ENCODE data around the gene PMVK. TPM values are rescaled to one million over a fixed set of nuclear protein-coding genes. Genes with fewer than 3 reads are reported as not detected.
A peak's percentile ranks its signal among the peaks of the same experiment; 100 is the strongest.
"Not testable (repeated sequence)": the region's sequence is repeated elsewhere in the genome, so short reads cannot be mapped to it uniquely, and the experiment has no call there.

PMVK gene
- total RNA-seq (2014; rRNA removed; shearing (Covaris generic)) = 10.4 and 19.0 TPM in 2 replicates
- 55.1 and 55.2 TPM in 2 replicates for polyA plus RNA-seq (2015; cell fraction: cytosol; rRNA removed)
- 9.6 and 16.8 TPM in 2 replicates for polyA plus RNA-seq (2015; cell fraction: nucleus; rRNA removed)

DNA sequence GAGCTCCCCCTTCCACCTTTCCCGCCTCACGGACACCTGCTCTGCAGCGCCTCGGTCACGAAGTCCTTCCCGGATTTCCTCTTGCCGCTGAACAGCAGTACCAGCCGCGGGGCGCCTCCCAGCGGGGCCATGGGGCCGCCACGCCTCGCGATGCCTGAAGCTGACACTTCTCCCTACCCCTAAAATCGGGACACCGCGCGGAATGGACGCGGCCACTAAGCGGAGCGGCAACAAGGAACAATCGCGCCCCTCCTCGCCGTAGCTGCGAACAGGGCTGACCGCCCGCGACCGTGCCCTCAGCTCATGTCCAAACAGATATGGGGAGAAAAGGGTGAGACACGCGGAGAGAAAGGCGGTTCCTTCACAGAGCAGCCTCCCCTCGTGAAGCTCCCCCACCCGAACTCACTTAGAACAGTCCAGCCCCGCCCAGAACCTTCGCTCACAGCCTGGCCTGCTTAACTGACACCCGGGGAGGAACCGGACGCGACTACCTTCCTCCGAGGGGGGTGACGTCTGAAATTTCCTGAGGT, at the start of gene PMVK:
TSS of gene PMVK (minus strand) at position 165 of the 530 bp plus-strand sequence. CDS start at position 131, 34 bp downstream.
- in situ Hi-C loops (cut with HindIII; ENCODE audit: low pct_unique_long_range_greater_than_20kb, low sequenced_read_pairs) = no loop called here
- peak; percentile 96 for DNase-seq (ENCODE audit: low read depth, low spot score)

DNA sequence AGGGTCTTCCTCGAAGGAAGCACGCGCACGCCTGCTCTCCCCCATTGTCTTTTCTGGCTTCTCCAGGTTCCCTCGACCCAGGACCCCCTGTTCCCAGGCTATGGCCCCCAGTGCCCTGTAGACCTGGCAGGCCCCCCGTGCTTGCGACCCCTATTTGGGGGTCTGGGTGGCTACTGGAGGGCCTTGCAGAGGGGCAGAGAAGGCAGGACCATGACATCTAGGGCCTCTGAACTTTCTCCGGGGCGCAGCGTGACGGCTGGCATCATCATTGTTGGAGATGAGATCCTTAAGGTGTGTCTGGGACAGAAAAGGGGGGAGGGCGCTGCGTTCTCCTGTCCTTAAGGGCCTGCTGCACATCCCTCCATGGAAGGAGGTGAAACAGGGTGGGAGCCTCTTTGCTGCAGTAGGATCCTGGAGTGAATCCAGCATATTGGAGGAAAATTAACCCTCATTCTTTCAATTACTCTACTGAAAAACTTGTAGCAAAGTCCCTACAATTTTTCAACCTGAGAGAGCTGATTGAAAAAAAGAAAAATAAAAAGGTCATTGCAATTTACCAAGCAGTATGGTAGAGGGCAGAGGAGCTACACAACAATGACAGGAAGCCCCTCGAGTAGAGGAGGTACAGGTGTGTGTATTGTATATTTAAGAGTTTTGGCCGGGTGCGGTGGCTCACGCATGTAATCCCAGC, 47.4 kb upstream of the PMVK start:
- no peak for DNase-seq (ENCODE audit: low read depth, low spot score)
- in situ Hi-C loops (cut with HindIII; ENCODE audit: low pct_unique_long_range_greater_than_20kb, low sequenced_read_pairs) = no loop called here

DNA sequence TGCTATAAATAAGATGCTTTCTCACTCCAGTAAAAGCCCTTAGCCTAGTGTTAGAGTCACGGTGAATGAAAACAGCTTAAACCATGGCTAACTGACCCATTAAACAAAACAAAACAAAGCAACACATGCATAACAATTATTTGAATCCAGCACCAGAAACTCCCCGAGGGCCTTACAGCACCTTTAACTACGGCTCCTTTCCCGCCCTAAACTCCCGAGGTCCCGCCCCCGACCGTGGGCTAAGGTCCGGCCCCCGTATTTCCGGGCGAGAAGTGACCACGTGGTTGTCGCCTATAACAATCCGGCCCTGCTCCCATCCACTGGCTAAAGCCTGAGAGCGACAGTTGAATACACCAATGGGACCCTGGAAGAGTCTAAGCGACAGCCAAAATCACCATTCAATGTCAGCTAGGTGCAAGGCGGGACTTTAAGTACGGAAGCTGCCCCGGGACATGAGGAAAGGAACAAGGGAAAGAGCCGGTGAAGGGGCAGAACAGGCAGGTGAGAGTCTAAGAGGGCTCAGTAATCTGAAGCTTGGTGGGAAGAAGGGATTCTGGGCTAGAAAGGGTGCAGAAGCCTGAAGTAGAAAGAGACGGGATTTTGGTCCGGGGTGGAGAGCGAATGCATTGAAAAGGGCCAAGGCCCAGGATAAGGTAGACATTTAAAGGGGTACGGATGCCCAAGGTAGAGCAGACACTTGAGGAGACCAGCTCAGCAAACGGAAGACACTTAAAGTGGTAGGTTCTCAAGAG, 46.6 kb upstream of the PMVK start, which contains the start of gene FLAD1:
TSS of gene FLAD1 (plus strand) at position 448 of the 752 bp plus-strand sequence. CDS start 351 bp downstream, outside the sequence.
- in situ Hi-C loops (cut with HindIII; ENCODE audit: low pct_unique_long_range_greater_than_20kb, low sequenced_read_pairs) = no loop called here
- DNase-seq (ENCODE audit: low read depth, low spot score) = peak; percentile 100

DNA sequence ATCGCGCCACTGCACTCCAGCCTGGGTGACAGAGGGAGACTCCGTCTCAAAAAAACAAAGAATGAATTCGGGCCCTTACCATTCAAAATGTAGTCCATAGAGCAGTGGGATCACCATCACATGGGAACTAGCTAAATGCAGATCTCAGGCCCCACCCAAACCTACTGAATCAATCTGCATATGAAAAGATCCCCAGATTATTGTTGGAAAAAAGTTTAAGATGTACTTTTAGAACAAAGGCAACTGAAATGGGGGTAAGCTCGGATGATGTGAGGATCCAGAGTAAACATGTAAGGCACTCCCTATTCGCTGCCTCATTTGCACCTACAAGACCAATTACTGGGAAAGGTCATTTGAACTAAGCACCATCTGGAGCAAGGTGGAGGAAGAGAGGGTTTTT, 45.8 kb upstream of the PMVK start:
- in situ Hi-C loops (cut with HindIII; ENCODE audit: low pct_unique_long_range_greater_than_20kb, low sequenced_read_pairs) = no loop called here
- DNase-seq (ENCODE audit: low read depth, low spot score) = no peak

DNA sequence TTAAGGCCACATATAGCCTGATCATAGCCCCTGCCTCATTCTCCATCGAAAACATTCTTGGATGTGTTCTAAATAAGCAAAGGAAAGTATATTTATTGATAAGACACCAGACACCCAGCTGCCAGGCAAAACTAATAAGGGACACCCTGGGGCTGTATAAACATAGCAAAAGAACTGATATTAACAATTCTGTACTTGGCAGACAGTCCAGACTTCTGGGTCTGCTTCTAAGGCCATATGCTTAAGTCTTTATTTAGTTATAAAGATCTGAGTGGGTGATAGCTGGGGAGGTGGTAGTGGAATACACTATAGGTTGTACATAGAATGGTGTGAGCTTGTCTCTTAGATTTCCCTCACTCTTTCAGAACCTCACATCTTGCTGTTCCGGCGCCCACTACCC, 41.8 kb upstream of the PMVK start:
- in situ Hi-C loops (cut with HindIII; ENCODE audit: low pct_unique_long_range_greater_than_20kb, low sequenced_read_pairs) = no loop called here
- DNase-seq (ENCODE audit: low read depth, low spot score) = no peak

DNA sequence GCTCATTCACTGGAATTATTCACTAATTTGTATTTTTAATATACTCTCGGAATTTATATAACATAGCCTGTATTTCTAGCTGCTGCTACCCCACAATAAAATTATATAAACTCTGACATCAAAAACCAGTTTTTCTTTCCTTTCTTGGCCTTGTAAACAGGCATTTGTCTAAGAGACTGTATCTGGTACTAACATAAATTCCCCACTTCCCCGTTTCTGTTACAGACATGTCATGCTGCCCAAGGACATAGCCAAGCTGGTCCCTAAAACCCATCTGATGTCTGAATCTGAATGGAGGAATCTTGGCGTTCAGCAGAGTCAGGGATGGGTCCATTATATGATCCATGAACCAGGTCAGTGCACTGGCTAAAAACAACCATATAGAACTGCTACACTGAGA, 41.2 kb upstream of the PMVK start:
- DNase-seq (ENCODE audit: low read depth, low spot score); in situ Hi-C loops (cut with HindIII; ENCODE audit: low pct_unique_long_range_greater_than_20kb, low sequenced_read_pairs): not testable (repeated sequence)

DNA sequence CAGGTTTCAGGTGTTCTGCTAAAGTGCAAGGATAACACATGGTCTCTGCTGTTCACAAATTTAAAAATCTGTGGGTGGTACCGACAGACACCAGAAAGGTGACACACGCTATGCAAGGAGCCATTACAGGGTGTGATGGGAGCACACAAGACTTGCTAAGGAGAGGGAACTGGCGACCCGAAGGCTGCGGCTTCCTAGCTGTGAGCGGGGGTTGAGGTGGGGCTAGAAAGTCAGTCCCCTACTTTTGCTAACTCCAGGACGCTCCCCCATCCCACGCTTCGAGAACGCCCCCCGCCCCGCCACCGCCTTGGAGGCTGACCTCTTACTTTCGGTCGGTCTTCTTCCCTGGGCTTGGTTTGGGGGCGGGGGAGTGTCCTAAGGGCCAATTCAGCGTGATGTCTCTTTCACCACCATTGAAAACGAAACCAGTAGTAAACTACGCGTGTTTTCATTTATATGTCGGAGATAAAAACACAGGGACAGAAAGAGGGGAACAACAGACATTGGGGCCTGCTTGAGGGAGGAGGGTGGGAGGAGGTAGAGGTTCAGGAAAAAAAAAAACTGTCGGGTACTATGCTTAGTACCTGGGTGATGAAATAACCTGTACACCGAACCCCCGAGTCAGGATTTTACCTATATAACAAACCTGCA, 39.0 kb upstream of the PMVK start:
- in situ Hi-C loops (cut with HindIII; ENCODE audit: low pct_unique_long_range_greater_than_20kb, low sequenced_read_pairs) = no loop called here
- peak; percentile 61 for DNase-seq (ENCODE audit: low read depth, low spot score)

DNA sequence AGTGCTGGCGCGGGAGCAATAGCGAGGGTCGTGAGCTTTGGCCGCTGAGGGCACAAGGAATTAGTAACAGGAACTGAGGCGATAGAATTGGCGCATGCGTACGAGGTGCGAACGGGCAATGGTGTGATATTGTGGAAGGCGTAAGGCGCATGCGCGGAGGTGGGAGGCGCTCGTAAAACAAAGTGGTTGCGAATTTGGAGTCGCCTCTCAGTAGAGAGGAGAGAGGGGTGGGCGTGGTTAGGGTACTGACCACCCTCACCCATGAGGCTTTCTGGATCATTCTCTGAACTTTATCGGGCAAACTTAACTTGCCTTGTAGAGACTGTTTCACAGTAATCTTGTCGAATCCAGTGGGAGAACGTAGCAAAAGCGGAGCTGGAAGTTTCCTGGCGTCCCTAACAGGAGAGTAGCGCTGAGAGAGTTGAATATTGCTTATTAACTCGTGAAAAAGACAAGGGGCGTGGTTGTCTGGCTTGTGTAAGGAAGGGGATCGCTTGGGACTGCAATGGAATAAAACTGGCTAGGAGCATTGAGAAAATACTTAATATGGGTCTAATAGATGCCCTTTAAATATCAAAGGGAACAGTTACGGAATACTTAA, 38.4 kb upstream of the PMVK start:
- peak; percentile 100 for DNase-seq (ENCODE audit: low read depth, low spot score)

DNA sequence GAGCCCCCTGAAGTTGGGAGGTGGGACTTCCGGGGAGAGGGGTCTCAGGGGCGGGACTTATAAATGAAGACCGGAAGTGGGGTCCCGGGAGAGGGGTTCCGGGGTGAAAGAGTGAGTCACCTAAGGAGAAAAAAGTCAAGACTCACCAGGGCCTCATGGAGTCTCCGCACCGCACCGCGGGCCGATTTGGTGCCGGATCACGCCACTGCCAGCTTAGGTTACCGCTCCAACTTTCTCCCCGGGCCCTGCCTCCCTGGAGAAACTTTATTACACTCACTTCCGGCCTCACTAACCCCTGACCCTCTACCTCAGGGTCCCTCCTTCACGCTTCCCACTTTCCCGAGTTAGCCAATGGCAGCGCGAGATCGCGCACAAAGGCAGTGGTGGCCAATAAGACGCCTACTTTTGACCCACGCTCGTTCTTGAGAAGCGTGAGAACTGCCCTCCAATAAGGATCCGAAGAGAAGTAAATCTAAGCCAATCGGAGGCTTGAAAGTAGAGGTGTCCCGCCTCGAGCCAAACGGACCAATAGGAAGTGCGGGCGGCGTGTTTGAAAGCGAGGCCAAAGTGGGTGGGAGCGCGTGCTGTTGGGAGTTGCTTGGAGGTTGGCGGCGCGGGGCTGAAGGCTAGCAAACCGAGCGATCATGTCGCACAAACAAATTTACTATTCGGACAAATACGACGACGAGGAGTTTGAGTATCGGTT, 37.7 kb upstream of the PMVK start, which contains the start of gene CKS1B:
TSS of gene CKS1B (plus strand) at position 580 of the 706 bp plus-strand sequence. CDS start at position 645, 65 bp downstream.
- peak; percentile 100 for DNase-seq (ENCODE audit: low read depth, low spot score)
- in situ Hi-C loops (cut with HindIII; ENCODE audit: low pct_unique_long_range_greater_than_20kb, low sequenced_read_pairs) = no loop called here

More for the DNA sequence above, 38.4 kb upstream of the PMVK start:
- in situ Hi-C loops (cut with HindIII; ENCODE audit: low pct_unique_long_range_greater_than_20kb, low sequenced_read_pairs) = no loop called here

DNA sequence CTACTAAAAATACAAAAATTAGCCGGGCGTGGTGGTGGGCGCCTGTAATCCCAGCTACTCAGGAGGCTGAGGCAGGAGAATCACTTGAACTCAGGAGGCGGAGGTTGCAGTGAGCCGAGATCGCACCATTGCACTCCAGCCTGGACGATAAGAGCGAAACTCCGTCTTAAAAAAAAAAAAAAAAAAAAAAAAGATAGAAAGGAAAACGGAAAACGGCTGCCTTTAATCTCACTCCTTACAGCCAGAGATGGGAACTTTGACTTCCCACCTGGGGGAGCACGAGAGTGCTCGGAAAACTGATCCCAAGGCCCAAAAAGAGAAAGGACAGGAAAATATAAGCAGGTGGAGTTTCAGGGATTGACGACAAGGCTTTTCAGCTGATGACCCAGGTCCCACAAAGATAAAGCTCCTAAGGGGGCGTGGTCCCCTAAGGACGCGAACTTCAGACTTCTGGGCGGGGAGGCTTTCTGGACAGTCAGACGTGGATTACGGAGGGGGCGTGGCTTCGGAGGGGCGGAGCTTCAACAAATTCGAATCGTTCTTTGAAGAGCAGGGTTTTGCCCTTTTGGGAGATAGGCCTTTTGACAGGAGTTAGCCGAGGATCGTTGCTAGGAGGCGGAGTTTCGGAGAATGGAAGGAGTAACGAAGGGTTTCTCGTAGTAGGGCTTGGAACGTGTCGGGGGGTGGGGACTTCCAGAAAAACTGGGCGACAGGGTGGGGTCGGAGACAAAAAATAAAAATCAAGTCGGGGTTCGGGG, 37.0 kb upstream of the PMVK start:
- in situ Hi-C loops (cut with HindIII; ENCODE audit: low pct_unique_long_range_greater_than_20kb, low sequenced_read_pairs) = no loop called here
- DNase-seq (ENCODE audit: low read depth, low spot score) = peak; percentile 99

DNA sequence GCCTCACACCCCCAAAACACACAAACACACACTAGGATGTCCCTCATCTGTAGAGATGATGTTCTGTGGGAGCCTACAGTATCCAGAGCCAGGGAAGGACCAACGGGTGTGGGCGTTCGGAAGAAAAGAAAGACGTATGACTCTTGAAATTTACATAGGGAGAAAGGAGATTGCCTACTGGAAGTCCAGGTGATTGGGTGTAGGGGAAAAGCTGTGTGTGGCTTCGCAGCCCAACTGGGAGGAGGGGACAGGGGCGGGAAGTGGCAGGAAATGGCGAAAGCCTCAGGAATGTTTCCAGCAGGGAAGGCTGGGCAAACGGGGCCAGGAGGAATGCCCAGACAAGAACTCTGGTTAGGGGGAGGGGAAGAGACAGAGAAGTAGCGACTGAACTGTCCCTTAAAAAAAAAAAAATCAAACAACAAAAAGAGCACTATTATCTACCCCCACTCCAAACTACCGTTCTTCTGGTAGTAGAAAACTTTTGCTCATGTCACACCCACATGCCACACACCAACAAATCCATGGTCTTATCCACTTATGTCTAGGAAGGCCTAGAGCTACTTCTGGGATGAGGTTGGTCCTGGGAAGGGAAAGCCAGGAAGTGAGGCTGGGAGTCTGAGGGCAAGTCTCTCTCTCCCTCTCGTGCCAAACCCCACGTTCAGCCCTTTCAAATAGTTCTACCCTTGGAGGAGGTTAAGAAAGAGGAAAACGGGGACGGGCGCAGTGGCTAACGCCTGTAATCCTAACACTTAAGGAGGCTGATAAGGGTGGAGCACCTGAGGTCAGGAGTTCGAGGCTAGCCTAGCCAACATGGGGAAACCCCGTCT, 36.2 kb upstream of the PMVK start:
- DNase-seq (ENCODE audit: low read depth, low spot score) = peak; percentile 87
- in situ Hi-C loops (cut with HindIII; ENCODE audit: low pct_unique_long_range_greater_than_20kb, low sequenced_read_pairs) = no loop called here

DNA sequence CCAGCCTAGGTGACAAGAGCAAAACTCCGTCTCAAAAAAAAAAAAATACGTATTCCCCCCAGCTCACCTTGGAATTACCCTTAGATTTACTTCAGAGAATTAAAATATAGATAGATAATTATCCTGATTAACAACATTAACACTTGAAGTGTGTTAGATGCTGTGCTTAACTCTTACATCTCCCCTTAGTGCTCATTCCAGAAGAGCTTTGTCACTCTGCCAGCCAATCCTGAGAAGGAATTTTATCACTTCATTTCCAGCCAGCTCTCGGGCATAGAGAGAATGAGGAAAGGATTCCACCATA, 35.6 kb upstream of the PMVK start:
- no peak for DNase-seq (ENCODE audit: low read depth, low spot score)
- in situ Hi-C loops (cut with HindIII; ENCODE audit: low pct_unique_long_range_greater_than_20kb, low sequenced_read_pairs) = no loop called here

DNA sequence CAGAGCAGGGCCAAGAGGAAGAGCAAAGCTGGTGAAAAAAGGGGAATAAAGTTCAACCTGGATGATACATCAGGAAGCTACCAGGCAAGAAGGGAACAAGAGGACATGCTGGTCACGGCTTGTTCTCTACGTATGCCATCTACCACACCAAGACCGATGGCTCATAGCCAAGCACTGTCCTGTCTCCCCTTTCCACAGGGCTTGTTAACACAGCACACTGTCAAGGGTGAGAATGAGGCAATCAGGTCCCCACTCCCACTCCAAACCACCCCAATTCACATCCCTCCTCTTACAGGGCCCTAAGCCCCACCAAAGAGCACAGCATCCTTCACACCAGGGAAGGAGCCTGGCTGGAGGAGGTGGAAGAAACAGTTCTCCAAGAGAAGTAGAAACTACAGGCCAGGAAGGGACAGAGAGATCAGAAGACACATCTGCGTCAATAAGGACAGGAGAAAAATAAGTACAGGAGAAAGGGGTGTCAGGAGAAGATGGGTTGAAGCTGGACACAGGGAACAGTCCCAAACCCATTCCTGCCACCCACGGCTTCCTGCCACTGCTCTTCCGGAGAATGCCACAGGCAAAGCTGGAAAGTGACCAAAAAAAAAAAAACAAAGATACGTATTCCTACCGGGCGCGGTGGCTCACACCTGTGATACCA, 35.0 kb upstream of the PMVK start:
- DNase-seq (ENCODE audit: low read depth, low spot score) = no peak
- in situ Hi-C loops (cut with HindIII; ENCODE audit: low pct_unique_long_range_greater_than_20kb, low sequenced_read_pairs) = no loop called here

DNA sequence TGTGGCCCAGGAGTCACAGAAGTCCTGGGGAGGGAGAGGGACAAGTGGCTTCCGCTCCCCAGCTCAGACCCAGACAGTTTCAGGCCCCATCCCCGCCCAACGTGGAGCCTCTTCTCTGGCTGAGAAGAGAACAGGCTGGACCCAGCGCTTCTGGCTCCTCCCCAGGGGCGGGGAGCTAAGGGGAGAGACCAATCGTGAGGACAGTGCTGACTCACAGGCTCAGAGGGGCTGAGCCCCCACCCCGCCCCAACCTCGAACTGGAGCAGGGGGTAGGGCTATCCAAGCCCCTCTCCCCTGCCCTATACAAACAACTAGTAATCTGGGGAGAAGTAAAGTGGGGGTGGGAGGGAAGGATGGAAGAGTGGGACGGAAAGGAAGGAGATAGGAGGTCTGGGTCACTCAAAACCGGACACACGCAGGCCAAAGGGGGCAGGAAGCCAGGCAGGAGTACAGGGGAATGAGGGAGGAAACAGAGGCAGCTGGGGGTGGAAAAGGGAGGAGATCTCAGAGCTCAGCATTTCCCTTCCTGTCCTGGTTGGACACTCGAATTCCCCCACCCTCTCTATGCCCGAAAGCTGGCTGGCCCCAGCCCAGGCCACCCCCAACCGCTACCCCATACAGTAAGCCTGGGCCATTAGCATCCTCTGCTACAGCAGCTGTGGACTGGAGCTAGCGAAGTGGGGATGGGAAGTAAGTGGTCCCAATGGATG, 34.3 kb upstream of the PMVK start, which contains the start of gene SHC1:
TSS of gene SHC1 (minus strand) at position 117 of the 710 bp plus-strand sequence. CDS start 221 bp downstream, outside the sequence.
- peak; percentile 90 for DNase-seq (ENCODE audit: low read depth, low spot score)
- in situ Hi-C loops (cut with HindIII; ENCODE audit: low pct_unique_long_range_greater_than_20kb, low sequenced_read_pairs) = no loop called here

Data from SK-MEL-5 (cell line).